ENCODE measurements around the gene COMTD1. TPM values are rescaled to one million over a fixed set of nuclear protein-coding genes. Genes with fewer than 3 reads are reported as not detected.

COMTD1 gene
- total and polyA plus RNA-seq, 10 of the 15 experiments (the other 5 are each of a cell fraction or from before 2014, with no cell fraction given): 0.39 to 64.3 (median 26.0) TPM

DNA sequence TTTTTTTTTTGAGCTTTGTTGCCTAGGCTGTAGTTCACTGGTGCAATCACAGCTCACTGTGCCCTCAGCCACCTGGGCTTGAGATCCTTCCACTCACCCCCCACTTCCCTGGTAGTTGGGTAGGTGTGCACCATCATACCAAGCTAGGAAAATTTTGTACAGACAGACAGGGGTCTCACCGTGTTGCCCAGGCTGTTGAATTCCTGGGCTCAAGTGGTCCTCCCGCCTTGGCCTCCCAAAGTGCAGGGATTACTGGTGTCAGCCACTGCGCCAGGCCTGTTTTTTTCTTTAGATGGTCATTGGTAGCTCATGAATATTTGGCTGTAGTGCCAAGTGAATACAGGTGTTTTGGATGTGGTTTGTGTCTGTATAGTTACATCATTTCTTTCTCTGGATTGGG is 7.5 kb downstream of the COMTD1 start:
- peaks cover 20 to 50% of the 10 kb centered on the region in 2 experiments for H3K36me3 ChIP-seq (ENCODE audit: control insufficient read depth in 2 of 2, insufficient read depth in 2 of 2, low read length in 1 of 2)
- peaks cover 3% of the 10 kb centered on the region for H3K4me1 ChIP-seq (ENCODE audit: control insufficient read depth, insufficient read depth, low read length)
- DNase-seq (ENCODE audit: low read depth, low spot score) (no peak), FAIRE-seq (no peak), ATAC-seq (no peak)
- BruUV-seq (replicated peaks): no TSS peak
- no peak overlapping the region for H3K4me3 ChIP-seq
- TF ChIP-seq TAF1 (IDR thresholded peaks at IDR 0.05; ENCODE audit: borderline replicate concordance, low read depth, low read length) (no peak), TARDBP (IDR thresholded peaks at IDR 0.05; ENCODE audit: borderline replicate concordance) (no peak)
- TF ChIP-seq, protein P1, sequence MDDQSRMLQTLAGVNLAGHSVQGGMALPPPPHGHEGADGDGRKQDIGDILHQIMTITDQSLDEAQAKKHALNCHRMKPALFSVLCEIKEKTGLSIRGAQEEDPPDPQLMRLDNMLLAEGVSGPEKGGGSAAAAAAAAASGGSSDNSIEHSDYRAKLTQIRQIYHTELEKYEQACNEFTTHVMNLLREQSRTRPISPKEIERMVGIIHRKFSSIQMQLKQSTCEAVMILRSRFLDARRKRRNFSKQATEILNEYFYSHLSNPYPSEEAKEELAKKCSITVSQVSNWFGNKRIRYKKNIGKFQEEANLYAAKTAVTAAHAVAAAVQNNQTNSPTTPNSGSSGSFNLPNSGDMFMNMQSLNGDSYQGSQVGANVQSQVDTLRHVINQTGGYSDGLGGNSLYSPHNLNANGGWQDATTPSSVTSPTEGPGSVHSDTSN (IDR thresholded peaks at IDR 0.05; ENCODE audit: insufficient replicate concordance, low read depth, low read length): no peak
- TF ChIP-seq, protein P2, sequence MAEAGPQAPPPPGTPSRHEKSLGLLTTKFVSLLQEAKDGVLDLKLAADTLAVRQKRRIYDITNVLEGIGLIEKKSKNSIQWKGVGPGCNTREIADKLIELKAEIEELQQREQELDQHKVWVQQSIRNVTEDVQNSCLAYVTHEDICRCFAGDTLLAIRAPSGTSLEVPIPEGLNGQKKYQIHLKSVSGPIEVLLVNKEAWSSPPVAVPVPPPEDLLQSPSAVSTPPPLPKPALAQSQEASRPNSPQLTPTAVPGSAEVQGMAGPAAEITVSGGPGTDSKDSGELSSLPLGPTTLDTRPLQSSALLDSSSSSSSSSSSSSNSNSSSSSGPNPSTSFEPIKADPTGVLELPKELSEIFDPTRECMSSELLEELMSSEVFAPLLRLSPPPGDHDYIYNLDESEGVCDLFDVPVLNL (IDR thresholded peaks at IDR 0.05; ENCODE audit: low read depth, low read length): no peak
- no peaks in the 10 kb centered on the region for H3K9me3 ChIP-seq (replicated peaks; ENCODE audit: control insufficient read depth, insufficient read depth, low read length)
- POLR2A ChIA-PET: interaction anchor here (5.1 kb wide), 1 partner anchor 18 kb away, joined by 21 read pairs; the partner anchor contains the start of gene VDAC2
- CTCF ChIA-PET: interaction anchor here (2.0 to 14.5 kb wide), 3 partner anchors 11 to 39 kb away, joined by 5 to 207 read pairs (median 76); no protein-coding TSS in a partner anchor
- no peaks in the 10 kb centered on the region for H3K27me3 ChIP-seq (replicated peaks in 1 of 2; ENCODE audit: control insufficient read depth in 2 of 2, insufficient read depth in 2 of 2, low read length in 1 of 2)
- intact Hi-C loops (cut with micrococcal nuclease; ENCODE audit: unreplicated experiment): no loop called here
- in situ Hi-C loops (cut with MboI): no loop called here
- no peak overlapping the region for H2AFZ ChIP-seq (ENCODE audit: control insufficient read depth, low read depth, low read length)
- 76% methylated on average over 3 of the region's 3 CpGs for WGBS (ENCODE audit: insufficient coverage, insufficient replicate concordance, low lambda C conversion rate, missing lambda C conversion rate)
- SMC1A ChIA-PET (ENCODE audit: uncharacterized antibody, unreplicated experiment): interaction anchor here (0.7 to 2.2 kb wide), 6 partner anchors 10 to 122 kb away, joined by 3 to 6 read pairs (median 3); no protein-coding TSS in a partner anchor
- RAD21 ChIA-PET (ENCODE audit: unreplicated experiment): interaction anchor here (2.8 kb wide), 1 partner anchor 41 kb away, joined by 12 read pairs; no protein-coding TSS in a partner anchor
- H4K20me1 ChIP-seq (ENCODE audit: control insufficient read depth, insufficient read depth): peaks cover 2% of the 10 kb centered on the region; the same call in 1 of the 2 replicates
- H3K79me2 ChIP-seq (ENCODE audit: control insufficient read depth, insufficient read depth, low read length): peaks cover 30% of the 10 kb centered on the region
- no peak overlapping the region for H3K4me2 ChIP-seq (ENCODE audit: control insufficient read depth, insufficient read depth)
- no peak overlapping the region for H3K27ac ChIP-seq (ENCODE audit: control insufficient read depth, insufficient read depth)
- H3K9ac ChIP-seq (ENCODE audit: control insufficient read depth, insufficient read depth, low read length): no peak overlapping the region

Data from GM12878 (cell line).